Heart left ventricle (tissue), 13 donors: ENCODE measurements around the gene KSR2.

Experiments
- CTCF ChIP-seq, 12 donors: fragments of 200-600 bp; sonication (generic) in 4 of 12; IDR thresholded peaks; one replicate each; pipeline versions ENCODE4 v1.5.0 to v1.8.0; 2018 to 2022; ENCODE audit warnings: antibody characterized with exemption in 12 of 12, mild to moderate bottlenecking in 5 of 12
- POLR2A ChIP-seq, 2 donors: fragments of 450-650 bp; IDR thresholded peaks; one replicate each; pipeline ENCODE4 v1.6.1; 2017; ENCODE audit warnings: antibody characterized with exemption in 2 of 2, mild to moderate bottlenecking in 2 of 2, moderate library complexity in 2 of 2
- donor health status: ischemic (EF 13 %, LVEDD 7.1; RV severe dilation, severe dysfunction).
- donor health status: DM: no; HTN: yes; CAD: no.
- donor health status: DM: no; HTN: no; CAD: no.
- donor health status: ischemic (EF 25% LVEDD 6.9; RV normal size, moderate dysfunction).
- donor health status: ischemic (EF 25% LVEDD 5.7; RV mildly dilated, moderate dysfunction).
- donor health status: ischemic (EF 35%, LVEDD 5.7; RV mildly dilated, moderate dysfunction).
- donor health status: nonischemic (EF 11% LVEDD 7.7; RV severe dilation, severe dysfunction).
- donor health status: DM: yes; HTN: yes; CAD: no.
- donor health status: PGD.
- donor health status: ischemic (EF 29% LVEDD 5.4; RV normal size, mild dysfunction).
- donor health status: nonischemic (EF 23%, LVEDD 6.1; RV moderate dilation, normal function).

- TF ChIP-seq CTCF (IDR thresholded peaks at IDR 0.05): no peak
- no peak for TF ChIP-seq POLR2A (IDR thresholded peaks at IDR 0.05)
Observed at GRCh38 chr12:117570608-117571007, 398.2 kb downstream of the KSR2 start.
